Endothelial cell of umbilical vein (primary cell): Measurements from ENCODE around the gene SLCO2A1. TPM values are rescaled to one million over a fixed set of nuclear protein-coding genes. Genes with fewer than 3 reads are reported as not detected.

Experiments used
- BruUV-seq: library from RNA; stranded (reverse); fragments of 400-500 nt; replicated peaks from 2 replicates; lab custom pipeline; 2021; lab: Mats Ljungman, UMichigan
- CTCF ChIA-PET: fragments of 300-600, 350-600 bp; sonication (Branson Sonifier 250); formaldehyde crosslinking; loops from one replicate; lab custom pipeline; 2021; ENCODE audit warnings: antibody characterized with exemption, inconsistent platforms; lab: Charles Lee
- POLR2A ChIA-PET: fragments of 300-600, 350-600 bp; sonication (Branson Sonifier 250); formaldehyde crosslinking; loops from one replicate; lab custom pipeline; 2021; ENCODE audit warnings: antibody characterized with exemption, inconsistent platforms; lab: Charles Lee
- DNase-seq: peaks from one replicate; pipeline ENCODE4 v3.0.0-alpha.2; 2011; ENCODE audit warnings: low read depth, low spot score
- FAIRE-seq: peaks from 2 replicates; lab custom pipeline; 2011; peaks lifted over from hg19 to GRCh38; lab: Jason Lieb, UNC
- H2AFZ ChIP-seq: 2 replicates; pipeline ENCODE4 v1.6.0; 2012; ENCODE audit warnings: low read depth, low read length, control low read depth, inconsistent platforms
- H3K27ac ChIP-seq: 2 replicates; pipeline ENCODE4 v1.5.1; 2011; ENCODE audit warnings: low read depth, mild to moderate bottlenecking, control low read depth, low read length, moderate library complexity; ENCODE audit not compliant: insufficient read depth
- H3K27me3 ChIP-seq, 2 experiments: 2 replicates each; pipeline versions ENCODE4 v1.6.0 to v1.6.1; 2011; ENCODE audit warnings: low read length in 2 of 2, mixed read lengths in 1 of 2; ENCODE audit not compliant: control insufficient read depth in 2 of 2, insufficient read depth in 2 of 2
- H3K36me3 ChIP-seq, 2 experiments: 2 replicates in 1 of 2; 3 replicates in 1 of 2; pipeline ENCODE4 v1.5.1; 2011; ENCODE audit warnings: low read length in 2 of 2, mild to moderate bottlenecking in 1 of 2, moderate library complexity in 1 of 2; ENCODE audit not compliant: control insufficient read depth in 2 of 2, insufficient read depth in 2 of 2; ENCODE audit errors: extremely low read depth in 1 of 2
- H3K4me1 ChIP-seq: 3 replicates; pipeline ENCODE4 v1.5.1; 2011; ENCODE audit warnings: mild to moderate bottlenecking, low read length; ENCODE audit not compliant: control insufficient read depth, insufficient read depth; ENCODE audit errors: extremely low read depth
- H3K4me2 ChIP-seq: 2 replicates; pipeline ENCODE4 v1.6.1; 2011; ENCODE audit warnings: low read length, control low read depth, mixed read lengths; ENCODE audit not compliant: insufficient read depth
- H3K4me3 ChIP-seq, 3 experiments: fragments of 200-600 bp in 1 of 3; sonication (generic), shearing (Covaris generic) in 1 of 3; replicated peaks in 1 of 3; 2 replicates each; pipeline ENCODE4 v1.5.1; 2011 to 2016; ENCODE audit warnings: control low read depth in 3 of 3, low read length in 3 of 3, mild to moderate bottlenecking in 2 of 3, inconsistent platforms in 1 of 3, low read depth in 1 of 3, moderate library complexity in 1 of 3; ENCODE audit not compliant: insufficient read depth in 1 of 3
- H3K79me2 ChIP-seq: 2 replicates; pipeline ENCODE4 v1.6.0; 2012; ENCODE audit warnings: low read length, inconsistent platforms; ENCODE audit not compliant: control insufficient read depth, insufficient read depth
- H3K9ac ChIP-seq: replicated peaks from 2 replicates; pipeline ENCODE3; 2011; ENCODE audit warnings: low read length, control low read depth; ENCODE audit not compliant: insufficient read depth; ENCODE audit errors: extremely low read depth
- H3K9me1 ChIP-seq: replicated peaks from 3 replicates; pipeline ENCODE4 v1.6.0; 2011; ENCODE audit warnings: mild to moderate bottlenecking, low read length; ENCODE audit not compliant: control insufficient read depth, insufficient read depth; ENCODE audit errors: extremely low read depth
- H3K9me3 ChIP-seq: replicated peaks from 2 replicates; pipeline ENCODE4 v1.5.1; 2012; ENCODE audit warnings: low read length, inconsistent platforms; ENCODE audit not compliant: control insufficient read depth, insufficient read depth
- H4K20me1 ChIP-seq: replicated peaks from 2 replicates; pipeline ENCODE3; 2011; ENCODE audit warnings: mild to moderate bottlenecking, low read length; ENCODE audit not compliant: control insufficient read depth, insufficient read depth; ENCODE audit errors: extremely low read depth
- CTCF ChIP-seq, 2 donors: IDR thresholded peaks; 1 replicate in 1 of 2; 2 replicates in 1 of 2; pipeline ENCODE4 v1.5.1; 2011; ENCODE audit warnings: low read length in 2 of 2, mild to moderate bottlenecking in 2 of 2, moderate library complexity in 2 of 2, control low read depth in 1 of 2, inconsistent platforms in 1 of 2, low read depth in 1 of 2; ENCODE audit not compliant: insufficient read depth in 1 of 2; ENCODE audit errors: extremely low read depth in 1 of 2
- EZH2 ChIP-seq: IDR thresholded peaks from 2 replicates; pipeline ENCODE4 v1.6.1; 2012; ENCODE audit warnings: borderline replicate concordance, low read depth, mild to moderate bottlenecking, moderate library complexity, low read length, inconsistent platforms; ENCODE audit not compliant: severe bottlenecking
- MYC ChIP-seq: IDR thresholded peaks from one replicate; pipeline ENCODE4 v1.6.1; 2011; ENCODE audit warnings: mild to moderate bottlenecking, low read depth, low read length
- POLR2AphosphoS5 ChIP-seq: IDR thresholded peaks from 2 replicates; pipeline ENCODE4 v1.6.1; 2012; ENCODE audit warnings: low read depth, mild to moderate bottlenecking, control low read depth, low read length, moderate library complexity; ENCODE audit not compliant: insufficient read depth
- dilution Hi-C: fragments of 300-500 bp; cut with MboI; formaldehyde crosslinking; loops from one replicate; pipeline ENCODE4 v1.15.0; 2019; ENCODE audit warnings: low sequenced_read_pairs; ENCODE audit not compliant: extremely low pct_ligation_motif_present
- intact Hi-C: fragments of 100-400 bp; cut with micrococcal nuclease; formaldehyde crosslinking; loops from one replicate; pipeline ENCODE4 v1.10.0; 2022
- polyA plus RNA-seq, 4 experiments: library from polyadenylated mRNA; depleted of rRNA in 3 of 4; stranded (reverse) in 3 of 4; unstranded in 1 of 4; fragments of >200 nt; gene quantifications; 2 replicates each; pipeline versions ENCODE4 v1.2.1 to v1.2.3, GENCODE V29; 2011 to 2012; ENCODE audit warnings: missing spikeins in 1 of 4
- total RNA-seq: library from RNA; stranded (reverse); gene quantifications from 2 replicates; pipeline ENCODE4 v1.2.3, GENCODE V29; 2021
- TF ChIP-seq, protein P1 (sequence below): IDR thresholded peaks from 2 replicates; pipeline ENCODE4 v1.6.1; 2011; ENCODE audit not compliant: insufficient read depth, insufficient read length

SLCO2A1 gene
- total and polyA plus RNA-seq, 2 donors (not counting 3 experiments of a cell fraction or from before 2014, with no cell fraction given) = 1.4 to 11.9 TPM

GRCh38 chr3:133901083-133901482 lies 128.6 kb downstream of the SLCO2A1 start:
- H3K79me2 ChIP-seq = no peaks in the 10 kb centered on the region
- dilution Hi-C loops = no loop called here
- H3K9ac ChIP-seq = no peak overlapping the region
- H2AFZ ChIP-seq = no peak overlapping the region
- ChIA-PET CTCF (no interaction called here), POLR2A (no interaction called here)
- peaks cover under 1% of the 10 kb centered on the region for H3K4me1 ChIP-seq
- no peaks in the 10 kb centered on the region for H3K9me3 ChIP-seq
- H3K4me2 ChIP-seq = no peak overlapping the region
- no peaks in the 10 kb centered on the region for H3K36me3 ChIP-seq
- H3K4me3 ChIP-seq = no peak overlapping the region
- no peak for FAIRE-seq
- no peak overlapping the region for H3K27ac ChIP-seq
- peaks cover 15 to 16% of the 10 kb centered on the region in 2 experiments for H3K27me3 ChIP-seq
- intact Hi-C loops = no loop called here
- H3K9me1 ChIP-seq = no peaks in the 10 kb centered on the region
- DNase-seq = no peak
- TF ChIP-seq CTCF (IDR thresholded peaks at IDR 0.05; ENCODE audit: extremely low read depth in 1 of 2, insufficient read depth in 1 of 2, low read depth in 1 of 2, low read length in 2 of 2) (peak in 1 of 2 donors; percentile 23), EZH2 (no peak)
- H4K20me1 ChIP-seq = no peaks in the 10 kb centered on the region
- no TSS peak for BruUV-seq

DNA sequence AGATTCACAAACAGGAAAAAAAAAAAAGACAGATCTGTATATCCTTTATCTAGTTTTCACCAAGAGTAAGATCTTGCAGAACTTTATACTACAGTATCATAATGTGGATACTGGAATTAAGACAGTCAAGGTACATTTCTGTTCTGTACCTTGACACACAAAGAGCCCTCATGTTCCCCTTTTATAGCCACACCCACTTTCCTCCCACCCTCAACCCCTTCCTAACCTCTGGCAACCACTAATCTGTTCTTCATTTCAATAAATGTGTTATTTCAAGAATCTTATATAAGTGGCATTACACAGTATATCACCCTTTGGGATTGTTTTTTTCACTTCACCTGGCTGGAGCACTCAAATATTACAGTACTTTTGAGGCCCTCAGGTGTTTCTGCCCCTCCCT lies 130.4 kb downstream of the SLCO2A1 start:
- no peak overlapping the region for H3K4me2 ChIP-seq
- POLR2A ChIA-PET = no interaction called here
- peaks cover 6% of the 10 kb centered on the region for H3K4me1 ChIP-seq
- H4K20me1 ChIP-seq = no peaks in the 10 kb centered on the region
- intact Hi-C loops = no loop called here
- peaks cover 16 to 17% of the 10 kb centered on the region in 2 experiments for H3K27me3 ChIP-seq
- H3K79me2 ChIP-seq = no peaks in the 10 kb centered on the region
- FAIRE-seq = no peak
- H3K4me3 ChIP-seq = no peak overlapping the region
- no TSS peak for BruUV-seq
- H3K9me1 ChIP-seq = no peaks in the 10 kb centered on the region
- dilution Hi-C loops = no loop called here
- H3K36me3 ChIP-seq = no peaks in the 10 kb centered on the region
- CTCF ChIA-PET = no interaction called here
- no peak overlapping the region for H3K9ac ChIP-seq
- TF ChIP-seq CTCF (IDR thresholded peaks at IDR 0.05; ENCODE audit: extremely low read depth in 1 of 2, insufficient read depth in 1 of 2, low read depth in 1 of 2, low read length in 2 of 2) (no peak), POLR2AphosphoS5 (no peak), MYC (no peak)
- TF ChIP-seq, protein P1, sequence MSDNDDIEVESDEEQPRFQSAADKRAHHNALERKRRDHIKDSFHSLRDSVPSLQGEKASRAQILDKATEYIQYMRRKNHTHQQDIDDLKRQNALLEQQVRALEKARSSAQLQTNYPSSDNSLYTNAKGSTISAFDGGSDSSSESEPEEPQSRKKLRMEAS = no peak
- DNase-seq = no peak
- H3K9me3 ChIP-seq = no peaks in the 10 kb centered on the region
- H3K27ac ChIP-seq = no peak overlapping the region
- H2AFZ ChIP-seq = no peak overlapping the region
